Measurements from ENCODE around the gene PCBD1.

- no peak for TF ChIP-seq CTCF (IDR thresholded peaks at IDR 0.05)
- no peak for TF ChIP-seq EZH2 (IDR thresholded peaks at IDR 0.05; ENCODE audit: borderline replicate concordance, insufficient read depth, low read depth, low read length, poor library complexity, severe bottlenecking)
Observed at GRCh38 chr10:70866424-70866823, 21.9 kb downstream of the PCBD1 start.
